Measurements from ENCODE around the gene SYAP1. TPM values are rescaled to one million over a fixed set of nuclear protein-coding genes. Genes with fewer than 3 reads are reported as not detected.

The SYAP1 gene
- total RNA-seq, 2 experiments from 2014 or later, result 19.7 to 20.0 TPM

DNA sequence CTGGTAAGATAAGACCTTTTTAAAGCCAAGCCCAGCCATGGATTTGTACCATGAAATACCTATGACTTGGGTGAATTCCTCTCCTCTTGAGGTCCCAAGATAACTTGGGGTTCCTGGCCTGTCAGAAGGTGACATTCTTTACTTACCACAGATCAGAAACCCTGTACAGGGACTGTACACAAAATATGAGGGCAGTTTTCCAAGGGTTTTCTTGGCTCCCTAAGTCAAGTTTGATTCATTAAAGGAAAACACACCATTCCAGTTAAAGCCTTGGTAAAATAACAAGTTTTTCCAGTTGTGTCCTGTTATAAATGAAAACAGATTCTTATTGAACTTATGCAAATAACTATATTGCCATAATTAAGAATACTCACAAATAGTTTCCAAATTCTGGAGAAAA lies 8.2 kb downstream of the SYAP1 start:
- Histone ChIP-seq H3K36me3 (ENCODE audit: insufficient read depth, low read length) (peaks cover 32% of the 10 kb centered on the region), H3K4me2 (ENCODE audit: low read length) (no peak overlapping the region), H3K9me3 (ENCODE audit: low read length) (peaks cover 12% of the 10 kb centered on the region; the same call in 1 of the 2 replicates), H3K4me1 (ENCODE audit: insufficient read depth, low read length, poor library complexity, severe bottlenecking) (no peaks in the 10 kb centered on the region), H4K20me1 (ENCODE audit: insufficient read depth, low read length) (no peaks in the 10 kb centered on the region), H3K9me2 (ENCODE audit: insufficient read depth, low read length) (no peaks in the 10 kb centered on the region), H2AFZ (ENCODE audit: low read length) (no peak overlapping the region), H3K27ac (ENCODE audit: low read depth, low read length, poor library complexity, severe bottlenecking) (no peak overlapping the region), H3K79me2 (ENCODE audit: insufficient read depth, low read depth, low read length) (peaks cover 11% of the 10 kb centered on the region; the same call in 1 of the 2 replicates), H3K4me3 (ENCODE audit: low read depth, low read length, poor library complexity, severe bottlenecking) (no peak overlapping the region)
- ChIA-PET CTCF (ENCODE audit: unreplicated experiment) (no interaction called here), POLR2A (no interaction called here)
- intact Hi-C loops (cut with micrococcal nuclease; ENCODE audit: unreplicated experiment), result no loop called here
- DNase-seq (ENCODE audit: low spot score), result no peak
- no peak for TF ChIP-seq EZH2phosphoT487 (IDR thresholded peaks at IDR 0.05; ENCODE audit: borderline replicate concordance, low read depth, low read length)
- TF ChIP-seq, protein P1, sequence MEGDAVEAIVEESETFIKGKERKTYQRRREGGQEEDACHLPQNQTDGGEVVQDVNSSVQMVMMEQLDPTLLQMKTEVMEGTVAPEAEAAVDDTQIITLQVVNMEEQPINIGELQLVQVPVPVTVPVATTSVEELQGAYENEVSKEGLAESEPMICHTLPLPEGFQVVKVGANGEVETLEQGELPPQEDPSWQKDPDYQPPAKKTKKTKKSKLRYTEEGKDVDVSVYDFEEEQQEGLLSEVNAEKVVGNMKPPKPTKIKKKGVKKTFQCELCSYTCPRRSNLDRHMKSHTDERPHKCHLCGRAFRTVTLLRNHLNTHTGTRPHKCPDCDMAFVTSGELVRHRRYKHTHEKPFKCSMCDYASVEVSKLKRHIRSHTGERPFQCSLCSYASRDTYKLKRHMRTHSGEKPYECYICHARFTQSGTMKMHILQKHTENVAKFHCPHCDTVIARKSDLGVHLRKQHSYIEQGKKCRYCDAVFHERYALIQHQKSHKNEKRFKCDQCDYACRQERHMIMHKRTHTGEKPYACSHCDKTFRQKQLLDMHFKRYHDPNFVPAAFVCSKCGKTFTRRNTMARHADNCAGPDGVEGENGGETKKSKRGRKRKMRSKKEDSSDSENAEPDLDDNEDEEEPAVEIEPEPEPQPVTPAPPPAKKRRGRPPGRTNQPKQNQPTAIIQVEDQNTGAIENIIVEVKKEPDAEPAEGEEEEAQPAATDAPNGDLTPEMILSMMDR (conservative IDR thresholded peaks at IDR 0.05; ENCODE audit: low read length), result no peak
- BruUV-seq (replicated peaks), result no TSS peak

DNA sequence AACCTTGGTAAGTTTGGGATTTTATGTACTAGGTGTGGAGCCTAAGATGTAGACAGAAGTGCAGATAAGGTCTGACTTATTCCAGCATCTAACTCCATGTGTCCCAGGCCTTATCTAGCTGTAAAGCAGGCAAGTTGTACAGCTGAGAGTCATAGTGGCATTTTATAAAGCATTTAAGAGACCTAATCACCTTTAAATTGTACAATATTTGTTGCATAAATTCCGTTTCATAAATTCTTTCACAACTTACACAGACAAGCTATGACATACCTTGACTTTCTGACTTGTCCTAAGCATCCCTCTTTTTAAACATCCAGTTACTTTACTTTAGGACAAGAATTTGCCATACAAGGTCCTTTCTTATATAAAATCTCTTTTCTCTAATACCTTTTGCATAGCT lies 11.0 kb downstream of the SYAP1 start:
- Histone ChIP-seq H2AFZ (ENCODE audit: low read length) (no peak overlapping the region), H3K9me3 (ENCODE audit: low read length) (peaks cover 12% of the 10 kb centered on the region; the same call in 1 of the 2 replicates), H3K27ac (ENCODE audit: low read depth, low read length, poor library complexity, severe bottlenecking) (no peak overlapping the region), H3K79me2 (ENCODE audit: insufficient read depth, low read depth, low read length) (no peaks in the 10 kb centered on the region; the same call in 1 of the 2 replicates), H3K4me3 (ENCODE audit: low read depth, low read length, poor library complexity, severe bottlenecking) (no peak overlapping the region), H3K4me2 (ENCODE audit: low read length) (no peak overlapping the region), H3K4me1 (ENCODE audit: insufficient read depth, low read length, poor library complexity, severe bottlenecking) (no peaks in the 10 kb centered on the region), H4K20me1 (ENCODE audit: insufficient read depth, low read length) (no peaks in the 10 kb centered on the region), H3K36me3 (ENCODE audit: insufficient read depth, low read length) (peaks cover 35% of the 10 kb centered on the region), H3K9me2 (ENCODE audit: insufficient read depth, low read length) (no peaks in the 10 kb centered on the region)
- ChIA-PET CTCF (ENCODE audit: unreplicated experiment) (no interaction called here), POLR2A (no interaction called here)
- no TSS peak for BruUV-seq (replicated peaks)
- DNase-seq (ENCODE audit: low spot score), result no peak
- intact Hi-C loops (cut with micrococcal nuclease; ENCODE audit: unreplicated experiment), result no loop called here
- TF ChIP-seq, protein P1 (conservative IDR thresholded peaks at IDR 0.05; ENCODE audit: low read length), result no peak
- no peak for TF ChIP-seq EZH2phosphoT487 (IDR thresholded peaks at IDR 0.05; ENCODE audit: borderline replicate concordance, low read depth, low read length)

DNA sequence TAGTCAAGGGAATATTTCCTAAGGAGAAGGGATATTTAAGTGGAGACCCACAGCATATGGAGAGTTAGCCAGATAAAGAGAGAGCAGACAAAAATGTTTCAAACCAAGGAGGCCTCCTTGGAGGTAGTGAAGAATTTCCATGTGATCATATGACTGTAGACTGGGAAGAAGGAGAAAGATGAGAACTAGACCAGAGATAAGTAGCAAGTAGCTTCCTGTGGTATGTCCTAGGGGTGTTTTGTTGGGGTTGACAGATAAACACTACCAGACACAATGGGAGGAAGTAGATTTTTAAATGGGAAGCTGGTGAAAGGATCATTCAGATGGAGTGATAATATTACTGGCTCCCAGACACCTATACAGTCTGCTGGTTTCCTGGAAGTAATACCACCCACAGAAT lies 13.6 kb downstream of the SYAP1 start:
- H3K4me1 ChIP-seq (ENCODE audit: insufficient read depth, low read length, poor library complexity, severe bottlenecking), result no peaks in the 10 kb centered on the region
- no peak for DNase-seq (ENCODE audit: low spot score)
- no peak overlapping the region for H2AFZ ChIP-seq (ENCODE audit: low read length)
- ChIA-PET POLR2A (no interaction called here), CTCF (ENCODE audit: unreplicated experiment) (no interaction called here)
- peaks cover 52% of the 10 kb centered on the region for H3K36me3 ChIP-seq (ENCODE audit: insufficient read depth, low read length)
- BruUV-seq (replicated peaks), result no TSS peak
- H3K4me2 ChIP-seq (ENCODE audit: low read length), result no peak overlapping the region
- intact Hi-C loops (cut with micrococcal nuclease; ENCODE audit: unreplicated experiment), result no loop called here
- no peak overlapping the region for H3K27ac ChIP-seq (ENCODE audit: low read depth, low read length, poor library complexity, severe bottlenecking)
- H3K9me3 ChIP-seq (ENCODE audit: low read length), result peaks cover 7% of the 10 kb centered on the region; the same call in 1 of the 2 replicates
- H3K9me2 ChIP-seq (ENCODE audit: insufficient read depth, low read length), result no peaks in the 10 kb centered on the region
- H3K79me2 ChIP-seq (ENCODE audit: insufficient read depth, low read depth, low read length), result no peaks in the 10 kb centered on the region; the same call in 1 of the 2 replicates
- H3K4me3 ChIP-seq (ENCODE audit: low read depth, low read length, poor library complexity, severe bottlenecking), result no peak overlapping the region
- TF ChIP-seq EZH2phosphoT487 (IDR thresholded peaks at IDR 0.05; ENCODE audit: borderline replicate concordance, low read depth, low read length), result no peak
- TF ChIP-seq, protein P1 (conservative IDR thresholded peaks at IDR 0.05; ENCODE audit: low read length), result no peak
- H4K20me1 ChIP-seq (ENCODE audit: insufficient read depth, low read length), result no peaks in the 10 kb centered on the region
